Right lobe of liver (tissue), 6 donors: ENCODE results near the gene PRF1. TPM values are rescaled to one million over a fixed set of nuclear protein-coding genes. Genes with fewer than 3 reads are reported as not detected.

Experiments
- ATAC-seq, 4 donors: fragments of 200-7000 bp; cut with Tn5 transposase; one replicate each; pipeline ENCODE4 v1.9.1; 2020; ENCODE audit warnings: mild to moderate bottlenecking in 4 of 4, moderate library complexity in 4 of 4
- DNase-seq, 3 donors: peaks; one replicate each; pipeline ENCODE4 v3.0.0-alpha.2; 2020
- H3K27ac ChIP-seq, 3 donors: fragments of 200-600 bp; one replicate each; pipeline ENCODE4 v1.8.0; 2022
- H3K27me3 ChIP-seq, 2 donors: fragments of 200-600 bp; one replicate each; pipeline ENCODE4 v1.8.0; 2022
- H3K36me3 ChIP-seq, 4 donors: fragments of 200-600 bp; sonication (generic) in 1 of 4; one replicate each; pipeline versions ENCODE4 v1.5.1 to v1.8.0; 2017 to 2022; ENCODE audit warnings: control low read depth in 1 of 4
- H3K4me1 ChIP-seq, 4 donors: fragments of 200-600 bp; sonication (generic) in 1 of 4; one replicate each; pipeline versions ENCODE4 v1.5.1 to v1.8.0; 2017 to 2022; ENCODE audit warnings: control low read depth in 1 of 4
- H3K4me3 ChIP-seq, 3 donors: fragments of 200-600 bp; one replicate each; pipeline ENCODE4 v1.8.0; 2022
- H3K9me3 ChIP-seq, 4 donors: fragments of 200-600 bp; sonication (generic) in 1 of 4; one replicate each; pipeline versions ENCODE4 v1.5.1 to v1.8.0; 2017 to 2022; ENCODE audit warnings: control low read depth in 1 of 4
- POLR2A ChIP-seq: fragments of 450-650 bp; IDR thresholded peaks from one replicate; pipeline ENCODE4 v1.6.1; 2017; ENCODE audit warnings: antibody characterized with exemption, mild to moderate bottlenecking
- WGBS: methylation state at CpG from one replicate; pipeline ENCODE4 v1.1.6; 2018; ENCODE audit warnings: low coverage, low lambda C conversion rate; ENCODE audit not compliant: insufficient coverage; ENCODE audit errors: missing lambda C conversion rate; 5-methylcytosine and 5-hydroxymethylcytosine counted together
- intact Hi-C, 2 donors: fragments of 100-400 bp; cut with DNase I; formaldehyde crosslinking; loops; one replicate each; pipeline versions ENCODE4 v1.11.2 to v1.14.1; 2022
- total RNA-seq, 6 experiments: library from RNA; depleted of rRNA in 2 of 6; stranded (reverse); fragments of >200 nt in 2 of 6; fragmentation: NEBNext Ultra II Directional in 3 of 6; extraction: Animal tissue kit (Norgen Biotek cat#: 25700) in 3 of 6; gene quantifications; one replicate each; pipeline versions ENCODE4 v1.1.0 to v1.2.4, GENCODE V29; 2016 to 2023
- TF ChIP-seq, protein P1 (sequence below), 4 donors: fragments of 200-600 bp in 3 of 4; fragments of 450-650 bp in 1 of 4; IDR thresholded peaks; one replicate each; pipeline versions ENCODE4 v1.5.1 to v1.8.0; 2016 to 2022; ENCODE audit warnings: antibody characterized with exemption in 4 of 4, mild to moderate bottlenecking in 2 of 4
- donor health status: DM: no; HTN: yes; CAD: no.
- donor health status: DM: no; HTN: no; CAD: no.
- donor health status: DM: no; HTN: no; CAD: no.
- donor health status: DM: no; HTN: yes; CAD: no.
- donor health status: DM: no; HTN: yes; CAD: no.

The PRF1 gene
- total RNA-seq, 6 experiments from 2014 or later: 1.7 to 6.5 (median 3.1) TPM

DNA sequence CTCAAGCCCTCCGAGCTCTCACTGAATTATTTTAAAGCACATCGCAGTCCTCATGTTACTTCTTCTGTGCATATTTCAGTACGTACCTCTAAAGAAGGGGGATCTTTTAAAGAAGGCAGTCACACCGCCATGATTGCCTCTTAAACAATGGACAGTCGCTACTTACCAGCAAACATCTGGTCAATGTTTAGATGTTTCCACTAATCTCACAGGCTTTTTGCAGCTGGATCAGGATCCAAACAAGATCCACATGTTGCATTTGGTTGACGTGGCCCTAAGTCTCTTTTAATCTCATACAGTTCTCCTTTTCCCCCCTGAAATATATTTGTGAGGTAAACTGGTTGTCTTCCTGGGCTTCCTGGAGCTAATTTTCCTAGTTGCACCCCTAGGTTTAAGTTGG lies 50.0 kb downstream of the PRF1 start:
- no peaks in the 10 kb centered on the region for H3K36me3 ChIP-seq
- intact Hi-C loops: loop anchor here (5.0 kb wide), 2 partner anchors 200 to 205 kb away; no protein-coding TSS in a partner anchor
- no peak for TF ChIP-seq POLR2A
- TF ChIP-seq, protein P1, sequence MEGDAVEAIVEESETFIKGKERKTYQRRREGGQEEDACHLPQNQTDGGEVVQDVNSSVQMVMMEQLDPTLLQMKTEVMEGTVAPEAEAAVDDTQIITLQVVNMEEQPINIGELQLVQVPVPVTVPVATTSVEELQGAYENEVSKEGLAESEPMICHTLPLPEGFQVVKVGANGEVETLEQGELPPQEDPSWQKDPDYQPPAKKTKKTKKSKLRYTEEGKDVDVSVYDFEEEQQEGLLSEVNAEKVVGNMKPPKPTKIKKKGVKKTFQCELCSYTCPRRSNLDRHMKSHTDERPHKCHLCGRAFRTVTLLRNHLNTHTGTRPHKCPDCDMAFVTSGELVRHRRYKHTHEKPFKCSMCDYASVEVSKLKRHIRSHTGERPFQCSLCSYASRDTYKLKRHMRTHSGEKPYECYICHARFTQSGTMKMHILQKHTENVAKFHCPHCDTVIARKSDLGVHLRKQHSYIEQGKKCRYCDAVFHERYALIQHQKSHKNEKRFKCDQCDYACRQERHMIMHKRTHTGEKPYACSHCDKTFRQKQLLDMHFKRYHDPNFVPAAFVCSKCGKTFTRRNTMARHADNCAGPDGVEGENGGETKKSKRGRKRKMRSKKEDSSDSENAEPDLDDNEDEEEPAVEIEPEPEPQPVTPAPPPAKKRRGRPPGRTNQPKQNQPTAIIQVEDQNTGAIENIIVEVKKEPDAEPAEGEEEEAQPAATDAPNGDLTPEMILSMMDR (IDR thresholded peaks at IDR 0.05): no peak
- no peak for DNase-seq
- H3K27ac ChIP-seq: no peak overlapping the region
- no peaks in the 10 kb centered on the region for H3K4me1 ChIP-seq
- WGBS: 73% methylated on average over 6 of the region's 6 CpGs
- no peak for ATAC-seq
- no peak overlapping the region for H3K4me3 ChIP-seq
- no peaks in the 10 kb centered on the region for H3K9me3 ChIP-seq
- H3K27me3 ChIP-seq: no peaks in the 10 kb centered on the region

DNA sequence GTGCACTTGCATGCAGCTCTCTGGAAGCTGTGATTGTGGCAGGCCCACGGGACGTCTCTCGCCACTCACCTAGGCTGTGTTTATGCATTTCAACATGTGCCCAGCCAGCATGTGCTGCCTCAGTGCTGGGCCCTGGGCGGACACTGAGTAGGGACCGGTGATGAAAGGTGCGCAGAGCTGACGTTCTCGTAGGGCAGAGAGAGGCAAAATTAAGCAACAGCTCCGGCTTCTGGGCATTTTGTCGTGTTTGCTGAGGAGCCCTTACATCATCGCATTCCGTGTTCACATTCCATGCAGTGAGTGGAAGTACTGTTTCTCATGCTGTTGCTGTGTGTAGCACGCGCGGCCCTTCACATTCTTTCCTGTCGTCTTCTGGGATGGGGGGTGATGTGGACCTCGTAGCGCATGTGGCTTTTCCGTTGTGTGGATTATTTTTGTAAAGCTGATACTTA lies 50.5 kb downstream of the PRF1 start:
- Histone ChIP-seq H3K27me3 (no peaks in the 10 kb centered on the region), H3K4me3 (no peak overlapping the region), H3K4me1 (no peaks in the 10 kb centered on the region), H3K36me3 (no peaks in the 10 kb centered on the region), H3K27ac (no peak overlapping the region), H3K9me3 (no peaks in the 10 kb centered on the region)
- DNase-seq (no peak), ATAC-seq (no peak)
- WGBS: 76% methylated on average over 18 of the region's 19 CpGs
- TF ChIP-seq, protein P1 (IDR thresholded peaks at IDR 0.05): no peak
- TF ChIP-seq POLR2A: no peak
- intact Hi-C loops: loop anchor here (5.0 kb wide), 2 partner anchors 200 to 205 kb away; no protein-coding TSS in a partner anchor

DNA sequence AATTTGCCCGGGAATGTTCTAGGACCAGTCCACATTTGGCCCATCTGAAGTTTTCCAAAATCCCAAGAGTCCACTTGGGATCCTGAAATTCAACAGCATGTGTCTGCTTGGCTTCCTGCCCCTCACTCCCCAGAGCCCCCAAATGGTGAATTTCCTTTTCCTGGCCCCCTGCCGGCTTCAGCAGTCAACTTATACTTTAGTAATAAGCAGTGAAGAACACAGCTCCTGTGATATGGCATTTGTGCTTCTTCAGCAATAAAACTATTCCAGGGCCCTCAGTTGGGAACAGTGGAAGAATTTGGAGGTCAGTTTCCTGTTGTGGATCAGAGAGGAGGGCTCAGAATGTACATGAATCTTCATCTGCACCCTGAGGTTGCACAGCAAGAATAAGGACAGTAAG lies 51.1 kb downstream of the PRF1 start:
- DNase-seq (no peak), ATAC-seq (no peak)
- H3K9me3 ChIP-seq: no peaks in the 10 kb centered on the region
- no peak overlapping the region for H3K27ac ChIP-seq
- no peak for TF ChIP-seq POLR2A
- TF ChIP-seq, protein P1 (IDR thresholded peaks at IDR 0.05): no peak
- no peaks in the 10 kb centered on the region for H3K4me1 ChIP-seq
- intact Hi-C loops: loop anchor here (5.0 kb wide), 2 partner anchors 201 to 206 kb away; no protein-coding TSS in a partner anchor
- whole genome bisulfite sequencing: 0% methylated on average over 1 of the region's 2 CpGs
- no peaks in the 10 kb centered on the region for H3K36me3 ChIP-seq
- no peak overlapping the region for H3K4me3 ChIP-seq
- no peaks in the 10 kb centered on the region for H3K27me3 ChIP-seq

DNA sequence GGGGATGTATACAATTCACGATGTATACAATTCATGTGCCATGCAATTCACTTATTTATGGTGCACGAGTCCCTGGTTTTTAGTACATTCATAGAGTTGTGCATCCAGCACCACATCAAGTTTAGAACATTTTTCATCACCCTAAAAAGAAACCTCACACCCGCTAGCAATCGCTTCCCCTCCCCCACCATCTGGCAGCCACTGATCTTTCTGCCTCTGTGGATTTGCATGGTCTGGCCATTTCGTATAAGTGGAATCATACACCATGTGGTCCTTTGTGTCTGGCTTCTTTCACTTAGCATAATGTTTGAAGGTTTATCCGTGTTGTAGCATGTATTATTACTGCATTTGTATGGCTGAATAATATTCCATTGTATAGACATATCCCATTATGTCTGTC lies 52.1 kb downstream of the PRF1 start:
- H3K27ac ChIP-seq: no peak overlapping the region
- H3K9me3 ChIP-seq: no peaks in the 10 kb centered on the region
- ATAC-seq (no peak), DNase-seq (no peak)
- intact Hi-C loops: loop anchor here (5.0 kb wide), 2 partner anchors 202 to 207 kb away; no protein-coding TSS in a partner anchor
- 77% methylated on average over 4 of the region's 6 CpGs for WGBS
- H3K27me3 ChIP-seq: no peaks in the 10 kb centered on the region
- no peak overlapping the region for H3K4me3 ChIP-seq
- TF ChIP-seq, protein P1 (IDR thresholded peaks at IDR 0.05): no peak
- TF ChIP-seq POLR2A: no peak
- no peaks in the 10 kb centered on the region for H3K4me1 ChIP-seq
- H3K36me3 ChIP-seq: no peaks in the 10 kb centered on the region
